Neural progenitor cell (in vitro differentiated cells): Measurements from ENCODE around the gene TANC1.

Experiments used
- EZH2 ChIP-seq: fragments of 200-600 bp; sonication (generic); IDR thresholded peaks from 2 replicates; pipeline ENCODE4 v1.6.1; 2017; ENCODE audit warnings: antibody characterized with exemption, mild to moderate bottlenecking, moderate library complexity
- EZH2phosphoT487 ChIP-seq: fragments of 200-600 bp; sonication (generic); IDR thresholded peaks from 2 replicates; pipeline ENCODE4 v1.6.1; 2017; ENCODE audit warnings: antibody characterized with exemption
- TF ChIP-seq, protein P1 (sequence below): fragments of 200-600 bp; sonication (generic); IDR thresholded peaks from 2 replicates; pipeline ENCODE4 v1.5.1; 2017; ENCODE audit warnings: antibody characterized with exemption, mild to moderate bottlenecking

DNA sequence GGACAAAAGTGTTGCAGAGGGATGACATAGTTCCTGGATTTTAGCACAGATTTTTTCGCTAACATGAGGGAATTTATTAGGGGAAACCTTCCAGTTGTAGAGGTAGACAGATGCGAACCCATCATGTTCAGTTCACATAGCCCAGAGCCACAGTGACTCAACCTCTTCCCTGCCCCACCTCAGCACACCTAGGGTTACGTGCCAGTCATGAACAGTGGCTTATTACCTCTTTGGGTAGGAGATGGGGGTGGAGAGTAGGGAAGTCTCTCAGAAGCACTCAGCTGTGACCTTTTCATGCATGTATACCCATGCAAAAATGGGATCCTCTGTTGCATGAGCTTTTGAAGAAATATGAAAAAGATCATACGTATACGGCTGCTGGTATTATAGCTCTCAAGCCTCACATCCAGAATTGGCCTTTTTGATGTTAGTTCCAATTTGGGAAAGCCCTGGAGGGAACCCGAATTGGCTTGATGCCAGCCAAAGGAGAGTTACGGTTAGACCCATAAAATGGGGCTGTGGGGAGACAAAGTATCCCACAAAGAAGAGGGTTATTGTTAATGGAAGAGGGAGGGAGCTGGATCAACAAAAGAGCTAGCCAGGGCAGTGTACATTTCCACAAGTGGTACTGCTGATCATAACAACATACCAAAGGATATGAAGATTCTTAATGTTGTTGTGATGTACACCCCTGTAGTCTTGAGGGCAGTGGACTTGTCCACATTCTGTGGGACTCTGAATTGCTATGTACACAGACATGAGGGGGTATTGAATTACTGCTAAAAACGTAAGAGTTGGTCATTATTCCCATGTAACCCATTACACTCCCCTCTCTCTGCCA lies 4.9 kb downstream of the TANC1 start:
- TF ChIP-seq, protein P1, sequence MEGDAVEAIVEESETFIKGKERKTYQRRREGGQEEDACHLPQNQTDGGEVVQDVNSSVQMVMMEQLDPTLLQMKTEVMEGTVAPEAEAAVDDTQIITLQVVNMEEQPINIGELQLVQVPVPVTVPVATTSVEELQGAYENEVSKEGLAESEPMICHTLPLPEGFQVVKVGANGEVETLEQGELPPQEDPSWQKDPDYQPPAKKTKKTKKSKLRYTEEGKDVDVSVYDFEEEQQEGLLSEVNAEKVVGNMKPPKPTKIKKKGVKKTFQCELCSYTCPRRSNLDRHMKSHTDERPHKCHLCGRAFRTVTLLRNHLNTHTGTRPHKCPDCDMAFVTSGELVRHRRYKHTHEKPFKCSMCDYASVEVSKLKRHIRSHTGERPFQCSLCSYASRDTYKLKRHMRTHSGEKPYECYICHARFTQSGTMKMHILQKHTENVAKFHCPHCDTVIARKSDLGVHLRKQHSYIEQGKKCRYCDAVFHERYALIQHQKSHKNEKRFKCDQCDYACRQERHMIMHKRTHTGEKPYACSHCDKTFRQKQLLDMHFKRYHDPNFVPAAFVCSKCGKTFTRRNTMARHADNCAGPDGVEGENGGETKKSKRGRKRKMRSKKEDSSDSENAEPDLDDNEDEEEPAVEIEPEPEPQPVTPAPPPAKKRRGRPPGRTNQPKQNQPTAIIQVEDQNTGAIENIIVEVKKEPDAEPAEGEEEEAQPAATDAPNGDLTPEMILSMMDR = no peak
- TF ChIP-seq EZH2phosphoT487 = no peak
- TF ChIP-seq EZH2 = no peak
